ENCODE measurements around the gene DUS1L.
A peak's percentile ranks its signal among the peaks of the same experiment; 100 is the strongest.

The DUS1L gene

DNA sequence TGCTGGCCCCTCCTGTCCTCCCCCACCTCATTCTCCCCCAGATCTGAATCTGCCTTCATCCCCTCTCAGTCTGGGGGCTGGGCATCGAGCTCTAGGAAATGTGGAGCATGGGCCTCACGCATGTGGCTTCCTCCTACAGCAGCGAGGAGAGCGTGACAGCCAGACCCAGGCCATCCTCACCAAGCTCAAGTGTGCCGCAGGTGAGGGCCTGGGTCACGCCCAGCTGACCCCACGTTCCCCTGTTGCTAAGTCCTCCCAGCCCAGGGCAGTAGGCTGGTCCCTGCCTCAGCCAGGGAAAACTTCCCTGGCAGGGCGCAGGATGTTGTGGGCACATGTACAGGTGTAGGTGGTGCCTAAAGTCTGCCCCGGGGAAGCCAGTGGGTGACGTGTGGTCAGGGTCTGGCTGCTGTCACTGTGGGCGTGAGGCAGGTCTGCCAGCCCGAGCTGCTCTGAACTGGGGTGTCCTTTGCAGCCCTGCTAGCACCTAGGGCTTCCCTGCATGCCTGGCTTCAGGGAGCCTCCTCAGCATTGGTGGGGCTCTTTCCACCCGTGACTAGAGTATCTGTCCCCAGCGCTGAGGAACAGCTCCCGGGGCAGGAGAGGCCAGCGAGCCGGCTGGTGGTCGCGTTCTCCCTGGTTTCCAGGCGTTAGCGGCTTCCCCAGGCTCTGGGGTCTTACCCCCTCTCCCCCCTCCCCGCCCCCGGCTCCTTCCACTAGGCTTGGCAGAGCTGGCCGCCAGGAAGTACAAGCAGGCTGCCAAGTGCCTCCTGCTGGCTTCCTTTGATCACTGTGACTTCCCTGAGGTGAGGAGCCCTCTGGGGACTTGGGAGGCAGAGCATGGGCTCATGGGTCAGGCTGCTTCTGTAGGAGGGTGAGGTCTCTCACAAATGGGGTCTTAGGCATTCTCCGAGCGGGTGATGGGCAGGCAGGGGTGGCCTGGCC is 10.3 kb downstream of the DUS1L start:
- no peak for DNase-seq

DNA sequence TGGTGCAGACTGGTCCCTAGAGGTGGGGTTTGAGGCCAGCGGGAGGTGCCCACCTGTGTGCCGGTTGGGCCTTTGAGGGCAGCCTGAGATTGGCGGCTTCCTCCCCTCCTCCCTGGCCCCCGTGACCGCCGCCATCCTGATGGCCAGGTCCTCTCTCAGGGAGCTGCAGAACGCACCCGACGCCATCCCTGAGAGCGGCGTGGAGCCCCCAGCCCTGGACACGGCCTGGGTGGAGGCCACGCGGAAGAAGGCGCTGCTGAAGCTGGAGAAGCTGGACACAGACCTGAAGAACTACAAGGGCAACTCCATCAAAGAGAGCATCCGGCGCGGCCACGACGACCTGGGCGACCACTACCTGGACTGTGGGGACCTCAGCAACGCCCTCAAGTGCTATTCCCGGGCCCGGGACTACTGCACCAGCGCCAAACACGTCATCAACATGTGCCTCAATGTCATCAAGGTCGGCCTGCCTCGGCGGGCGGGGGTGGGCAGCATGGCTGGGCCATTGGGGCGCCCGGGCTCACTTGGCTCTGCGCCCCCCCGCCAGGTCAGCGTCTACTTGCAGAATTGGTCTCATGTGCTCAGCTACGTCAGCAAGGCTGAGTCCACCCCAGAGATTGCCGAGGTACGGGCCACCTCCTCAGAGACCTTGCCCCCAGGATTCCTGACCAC is 11.1 kb downstream of the DUS1L start:
- DNase-seq = no peak

DNA sequence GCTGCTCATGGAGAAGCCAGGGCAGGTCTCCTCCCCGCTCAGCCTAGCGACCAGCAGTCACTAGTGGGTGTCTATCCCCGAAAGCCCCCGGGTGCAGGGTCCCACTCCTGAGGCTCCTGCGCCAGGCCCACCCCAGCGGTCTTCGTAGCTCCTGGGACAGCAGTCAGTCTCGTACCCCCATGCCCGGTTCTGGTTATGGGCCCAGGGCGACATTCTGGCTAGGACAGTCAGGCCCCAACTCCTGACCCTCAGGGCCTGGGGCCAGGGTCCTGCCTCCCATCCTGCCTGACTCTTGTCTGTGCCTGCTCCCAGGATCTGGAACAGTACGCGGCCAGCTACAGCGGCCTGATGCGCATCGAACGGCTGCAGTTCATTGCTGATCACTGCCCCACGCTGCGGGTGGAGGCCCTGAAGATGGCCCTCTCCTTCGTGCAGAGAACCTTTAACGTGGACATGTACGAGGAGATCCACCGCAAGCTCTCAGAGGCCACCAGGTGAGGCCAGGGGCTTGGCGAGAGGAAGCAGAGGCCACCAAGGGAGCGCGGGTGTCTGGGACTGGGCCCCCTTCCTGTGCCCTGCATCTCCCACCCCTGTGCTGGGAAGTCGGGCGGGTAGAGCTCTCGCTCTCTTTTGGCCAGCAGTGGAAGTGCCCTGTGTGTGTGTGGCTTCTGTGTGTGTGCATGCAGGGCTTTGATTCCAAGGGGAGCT is 11.9 kb downstream of the DUS1L start:
- no peak for DNase-seq

DNA sequence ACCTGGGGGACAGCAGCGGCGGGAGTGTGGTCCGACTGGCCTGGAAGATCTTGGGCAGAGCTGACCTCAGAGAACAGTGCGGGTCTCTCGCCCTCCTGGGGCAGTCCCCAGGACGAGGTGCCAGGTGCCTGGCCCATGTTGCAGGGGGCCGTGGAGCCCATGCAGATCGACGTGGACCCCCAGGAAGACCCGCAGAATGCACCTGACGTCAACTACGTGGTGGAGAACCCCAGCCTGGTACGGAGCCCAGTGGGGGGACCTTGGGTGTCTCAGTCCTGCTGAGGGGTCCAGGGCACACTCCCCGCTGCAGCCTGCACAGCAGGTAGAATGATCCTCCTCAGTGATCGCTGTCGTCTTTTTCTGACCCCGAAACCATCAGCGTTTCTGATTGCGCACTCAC is 12.5 kb downstream of the DUS1L start:
- no peak for DNase-seq

DNA sequence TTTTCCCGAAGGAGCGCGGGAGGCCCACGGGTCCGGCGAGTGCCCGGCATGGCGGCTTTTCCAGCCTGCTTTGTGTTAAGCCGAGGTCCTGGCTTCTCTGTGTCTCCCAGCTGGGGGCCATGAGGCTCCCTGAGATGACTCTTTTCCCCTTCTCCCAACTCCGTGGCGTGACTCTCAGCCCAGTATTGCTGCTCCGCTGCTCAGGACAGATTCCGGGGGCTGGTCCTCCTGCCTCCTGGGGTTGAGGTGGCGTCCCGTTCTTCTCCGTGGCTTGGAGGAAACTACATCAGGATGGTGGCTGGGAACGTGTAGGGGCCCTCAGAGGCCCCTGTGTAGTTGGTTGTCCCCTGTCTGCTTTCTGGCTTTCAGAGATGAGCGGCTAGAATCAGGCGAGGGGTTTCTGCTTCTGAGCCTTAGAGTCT is 13.0 kb downstream of the DUS1L start:
- DNase-seq = no peak

DNA sequence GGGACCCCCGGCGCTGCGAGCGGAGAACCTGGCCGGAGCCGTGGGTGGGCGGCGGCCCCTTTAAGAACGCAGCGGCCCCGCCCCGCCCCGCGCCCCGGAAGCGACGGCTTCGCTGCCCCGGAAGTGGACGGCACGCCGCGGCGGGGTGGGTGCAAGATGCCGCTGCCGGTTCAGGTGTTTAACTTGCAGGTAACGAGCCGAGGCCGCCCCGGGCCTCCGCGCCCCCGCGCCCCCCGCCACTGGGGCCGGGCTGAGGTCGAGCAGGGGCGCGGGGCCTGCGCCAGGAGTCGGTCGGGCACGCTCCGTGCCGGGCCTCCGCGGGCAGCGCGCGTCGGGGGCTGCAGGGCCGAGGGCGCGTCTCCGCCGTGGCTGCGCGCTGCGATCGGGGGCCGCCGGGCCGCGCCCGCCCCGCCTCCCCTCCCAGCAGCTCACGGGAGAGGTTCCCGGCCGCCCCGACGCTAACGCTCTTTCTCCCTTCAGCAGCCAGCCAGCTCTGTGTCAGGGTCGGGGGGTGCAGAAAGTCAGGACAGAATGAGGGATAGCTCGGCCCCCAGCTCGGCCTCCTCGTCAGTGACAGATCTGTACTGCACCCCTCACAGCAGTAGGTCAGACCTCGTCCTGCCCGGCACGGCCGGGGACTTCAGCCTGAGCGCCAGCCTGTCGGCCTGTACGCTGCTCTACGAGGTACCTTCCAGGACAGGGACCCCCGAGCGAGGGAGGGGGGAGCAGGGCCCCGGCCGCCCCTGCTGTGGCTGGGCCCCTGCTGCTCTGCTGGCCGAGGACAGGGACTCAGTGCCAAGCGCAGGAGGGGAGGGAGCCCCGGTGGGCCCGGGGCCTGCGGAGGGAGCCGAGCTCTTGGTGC is 13.6 kb downstream of the DUS1L start, which contains the start of the genes GPS1 and RFNG:
Gene GPS1 (plus strand): TSS at position 123 of the 862 bp plus-strand sequence. CDS start 34 bp downstream, at position 157.
Gene RFNG (minus strand): TSS at position 36 of the 862 bp plus-strand sequence. CDS start 45 bp downstream, outside the sequence.
- peak; percentile 55 for DNase-seq

- DNase-seq = no peak
These were observed 14.6 kb downstream of the DUS1L start for GRCh38 chr17:82050761-82051641.

DNA sequence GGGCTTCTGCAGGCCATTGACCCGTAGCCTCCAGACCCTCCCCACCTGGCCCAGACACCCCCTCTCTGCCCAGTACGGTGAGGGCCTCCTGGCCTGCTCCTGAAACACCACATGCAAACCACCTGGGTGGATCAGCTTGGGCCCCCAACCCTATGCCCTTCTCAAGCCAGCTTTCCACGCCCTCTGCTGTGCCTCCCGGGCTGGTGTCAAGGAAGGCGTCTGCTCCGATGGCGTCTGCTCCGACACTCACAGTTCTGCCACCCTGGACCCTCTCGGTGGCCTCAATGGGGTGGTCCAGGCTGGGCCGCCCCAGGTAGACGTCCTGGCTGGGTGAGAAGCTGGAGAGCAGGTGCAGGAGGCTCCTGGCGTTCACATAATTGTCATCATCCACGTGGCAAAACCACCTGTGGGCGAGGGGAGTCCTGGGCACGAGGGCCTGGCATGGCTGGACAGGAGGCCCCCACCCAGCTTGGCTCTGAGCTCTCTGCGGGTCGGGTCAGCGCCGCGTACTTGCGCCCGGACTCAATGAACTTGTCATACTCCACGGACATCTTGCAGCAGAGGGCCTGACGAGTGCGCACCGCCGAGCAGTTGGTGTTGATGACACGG is 15.3 kb downstream of the DUS1L start:
- no peak for DNase-seq

- no peak for DNase-seq
These were observed 16.1 kb downstream of the DUS1L start for GRCh38 chr17:82049521-82049971.

- no peak for DNase-seq
These were observed 16.5 kb downstream of the DUS1L start for GRCh38 chr17:82049106-82049505.

- no peak for DNase-seq
These were observed 17.0 kb downstream of the DUS1L start for GRCh38 chr17:82048571-82048971.

DNA sequence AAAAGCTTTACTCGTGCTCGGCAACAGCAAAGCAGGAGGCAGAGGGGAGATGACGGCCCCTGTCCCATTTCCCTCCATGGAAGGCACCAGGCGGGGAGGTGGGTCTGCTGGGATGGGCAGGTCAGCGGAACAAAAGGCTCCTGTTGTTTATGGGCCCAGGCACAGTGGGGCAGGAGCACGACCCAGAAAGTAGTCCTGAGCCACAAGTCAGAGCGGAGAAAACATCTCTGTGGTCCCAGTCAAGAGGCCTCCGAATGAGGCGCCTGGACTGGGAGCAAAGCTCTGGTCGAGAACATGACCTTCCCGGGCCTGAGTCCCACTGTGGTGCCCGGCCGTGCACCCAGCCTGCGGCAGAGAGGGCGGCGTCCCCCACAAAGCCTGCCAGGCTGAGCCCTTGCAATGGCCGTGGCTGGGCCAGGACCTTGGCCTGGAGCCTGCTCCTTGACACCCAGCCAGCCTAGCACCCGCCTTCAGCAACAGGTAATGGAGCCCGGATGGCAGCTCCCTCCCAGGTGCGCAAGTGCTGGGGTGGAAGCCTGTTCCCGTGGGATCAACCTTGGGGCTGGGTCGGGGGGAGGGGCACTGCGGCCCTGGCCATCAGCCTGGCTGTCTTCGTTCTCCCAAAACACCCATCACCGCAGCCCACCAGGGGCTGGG is 17.6 kb downstream of the DUS1L start:
- DNase-seq = no peak

DNA sequence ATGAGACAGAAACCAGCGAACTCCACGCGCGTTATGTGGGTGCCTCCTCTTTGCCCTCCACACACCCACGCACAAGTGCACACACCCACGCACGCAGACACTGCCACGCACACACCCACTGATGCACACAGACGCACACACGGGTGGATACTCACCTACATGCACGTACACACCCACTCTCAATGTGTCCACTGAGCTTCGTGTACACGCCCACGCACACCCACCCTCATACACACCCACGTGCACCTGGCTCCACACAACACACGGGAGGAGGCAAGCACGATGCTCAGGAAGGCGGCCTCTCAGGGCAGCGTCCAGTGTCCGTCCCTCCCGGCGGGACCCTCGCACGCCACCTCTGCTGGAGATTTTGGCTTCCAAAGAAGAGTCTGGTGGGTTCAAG is 18.2 kb downstream of the DUS1L start:
- no peak for DNase-seq

- no peak for DNase-seq
These were observed 18.7 kb downstream of the DUS1L start for GRCh38 chr17:82046903-82047302.

DNA sequence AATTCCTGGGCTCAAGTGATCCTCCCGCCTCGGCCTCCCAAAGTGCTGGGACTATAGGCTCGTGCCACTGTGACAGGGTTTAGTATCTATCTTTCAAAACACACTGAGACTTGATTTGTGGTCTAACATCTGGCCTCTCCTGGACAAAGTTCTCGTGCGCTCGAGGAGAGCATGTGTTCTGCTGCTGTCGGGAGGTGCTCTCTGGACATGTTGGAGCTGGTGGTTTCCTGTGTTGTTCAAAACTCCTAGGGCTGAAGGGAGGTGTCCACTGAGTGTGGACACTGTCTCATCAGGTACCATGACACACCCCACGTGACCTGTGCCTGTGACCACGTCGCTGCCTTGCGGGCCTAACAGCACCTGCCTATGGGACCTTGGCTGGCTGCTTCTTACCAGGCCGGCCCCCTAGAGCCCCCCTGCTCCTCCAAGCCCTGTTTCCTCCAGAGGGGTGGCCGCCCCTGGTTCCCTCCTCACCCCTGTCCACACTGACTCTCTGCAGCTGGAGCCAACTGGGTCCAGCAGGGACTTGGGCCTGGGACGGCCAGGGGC is 19.6 kb downstream of the DUS1L start:
- no peak for DNase-seq

DNA sequence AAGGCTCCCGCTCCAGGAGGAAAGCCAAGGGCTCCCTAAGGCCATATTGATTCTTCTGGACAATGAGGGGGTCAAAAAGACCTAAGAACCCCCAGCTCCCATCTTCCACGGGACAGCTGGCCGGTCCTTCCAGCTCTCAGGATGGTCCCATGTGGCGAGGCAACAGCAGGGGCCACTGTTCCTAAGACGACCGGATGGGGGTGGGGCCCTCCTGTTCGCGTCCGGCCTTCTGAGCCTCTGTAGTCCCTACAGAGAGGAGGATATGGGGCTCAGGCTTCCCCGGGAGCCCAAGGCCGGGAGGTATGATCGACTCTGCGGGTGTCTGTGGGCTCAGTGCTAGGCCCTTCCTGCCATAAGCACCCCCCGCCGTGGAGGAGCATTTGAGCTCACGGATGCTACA is 22.1 kb downstream of the DUS1L start:
- no peak for DNase-seq

DNA sequence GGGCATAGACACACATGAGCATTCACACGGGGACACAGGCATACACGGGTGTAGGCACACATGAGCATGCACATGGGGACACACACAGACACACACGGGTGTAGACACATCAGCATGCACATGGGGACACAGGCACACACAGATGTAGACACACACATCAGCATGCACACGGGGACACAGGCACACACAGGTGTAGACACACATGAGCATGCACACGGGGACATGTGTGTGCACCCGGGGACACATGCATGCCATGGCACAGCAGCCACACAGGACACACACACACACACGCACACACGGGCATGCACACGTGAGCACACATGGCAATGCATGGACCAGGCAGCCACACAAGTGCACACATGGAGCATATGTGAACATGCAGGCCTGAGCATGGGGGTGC is 23.0 kb downstream of the DUS1L start:
- DNase-seq = no peak

DNA sequence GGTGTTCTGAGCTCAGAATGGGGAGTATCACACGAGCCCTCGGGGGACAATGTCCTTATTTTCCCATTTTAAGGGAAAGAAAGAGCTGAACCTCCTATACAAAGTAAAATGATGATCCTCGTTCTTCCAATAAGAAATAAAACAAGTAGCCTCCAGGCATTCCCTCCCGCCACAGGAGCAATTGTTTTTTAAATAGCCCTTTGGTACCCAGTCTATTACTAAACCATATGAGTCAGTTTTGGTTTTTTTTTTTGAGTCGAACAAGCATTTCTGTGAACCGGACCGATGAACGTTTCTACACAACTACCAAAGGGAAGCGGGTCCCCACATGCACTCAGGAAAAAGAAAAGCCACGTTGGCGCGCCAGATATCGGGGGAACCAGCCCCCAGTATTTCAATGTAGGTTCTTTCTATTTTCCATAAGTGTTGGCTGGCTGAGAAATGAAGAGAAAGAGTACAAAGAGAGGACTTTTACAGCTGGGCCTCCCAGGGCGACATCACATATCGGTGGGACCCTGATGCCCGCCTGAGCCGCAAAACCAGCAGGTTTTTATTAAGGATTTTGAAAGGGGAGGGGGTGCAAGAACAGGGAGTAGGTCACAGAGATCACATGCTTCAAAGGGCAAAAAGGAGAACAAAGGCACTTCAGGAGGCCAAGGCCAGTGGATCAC is 24.3 kb downstream of the DUS1L start:
- DNase-seq = no peak

All from fibroblast of skin of scalp (primary cell).